ENCODE results near the gene MAN1C1. TPM values are rescaled to one million over a fixed set of nuclear protein-coding genes. Genes with fewer than 3 reads are reported as not detected.

The MAN1C1 gene
- total and polyA plus RNA-seq, 4 donors: 4.6 to 14.7 (median 13.1) TPM

- H3K4me1 ChIP-seq (ENCODE audit: control insufficient read depth in 5 of 5, insufficient read depth in 5 of 5, low read length in 5 of 5): peaks cover 0 to 6% (median 0%) of the 10 kb centered on the region in 5 donors
- peaks cover 0 to 2% (median 0%) of the 10 kb centered on the region in 3 donors for H3K27me3 ChIP-seq (ENCODE audit: control insufficient read depth in 3 of 3, insufficient read depth in 3 of 3, low read length in 2 of 3)
- DNase-seq (no peak), ATAC-seq (ENCODE audit: insufficient read depth, low FRiP score) (no peak)
- 93 to 95% methylated on average over 15 of the region's 15 CpGs for WGBS, 2 donors
- peaks cover 0 to 2% (median under 1%) of the 10 kb centered on the region in 4 donors for H3K36me3 ChIP-seq (ENCODE audit: control insufficient read depth in 4 of 4, insufficient read depth in 4 of 4, low read length in 4 of 4)
- no peak overlapping the region for H3K4me3 ChIP-seq
- TF ChIP-seq CTCF (IDR thresholded peaks at IDR 0.05; ENCODE audit: control extremely low read depth, extremely low read depth): no peak
- H3K9ac ChIP-seq (ENCODE audit: insufficient read depth in 1 of 2, low read length in 2 of 2): no peak overlapping the region
- H3K9me3 ChIP-seq (ENCODE audit: control insufficient read depth in 4 of 4, insufficient read depth in 3 of 4, low read length in 3 of 4): no peaks in the 10 kb centered on the region
- no peak overlapping the region for H3K27ac ChIP-seq (ENCODE audit: low read depth in 1 of 2, low read length in 1 of 2)
Measured at GRCh38 chr1:25758466-25759070, 142.0 kb downstream of the MAN1C1 start.

GRCh38 chr1:25760122-25760719 lies 143.6 kb downstream of the MAN1C1 start:
- Histone ChIP-seq H3K27me3 (ENCODE audit: control insufficient read depth in 3 of 3, insufficient read depth in 3 of 3, low read length in 2 of 3) (peaks cover 0 to 2% (median 0%) of the 10 kb centered on the region in 3 donors), H3K27ac (ENCODE audit: low read depth in 1 of 2, low read length in 1 of 2) (no peak overlapping the region), H3K4me3 (no peak overlapping the region), H3K36me3 (ENCODE audit: control insufficient read depth in 4 of 4, insufficient read depth in 4 of 4, low read length in 4 of 4) (peaks cover 0 to 5% (median 3%) of the 10 kb centered on the region in 4 donors), H3K4me1 (ENCODE audit: control insufficient read depth in 5 of 5, insufficient read depth in 5 of 5, low read length in 5 of 5) (no peaks in the 10 kb centered on the region), H3K9ac (ENCODE audit: insufficient read depth in 1 of 2, low read length in 2 of 2) (no peak overlapping the region), H3K9me3 (ENCODE audit: control insufficient read depth in 4 of 4, insufficient read depth in 3 of 4, low read length in 3 of 4) (no peaks in the 10 kb centered on the region)
- ATAC-seq (ENCODE audit: insufficient read depth, low FRiP score): no peak
- TF ChIP-seq CTCF (IDR thresholded peaks at IDR 0.05; ENCODE audit: control extremely low read depth, extremely low read depth): no peak
- DNase-seq: no peak
- 93 to 96% methylated on average over 11 of the region's 11 CpGs for WGBS, 2 donors

GRCh38 chr1:25760871-25761270 lies 144.3 kb downstream of the MAN1C1 start:
- WGBS, 2 donors: 82 to 93% methylated on average over 5 of the region's 5 CpGs
- Histone ChIP-seq H3K9ac (ENCODE audit: insufficient read depth in 1 of 2, low read length in 2 of 2) (no peak overlapping the region), H3K9me3 (ENCODE audit: control insufficient read depth in 4 of 4, insufficient read depth in 3 of 4, low read length in 3 of 4) (no peaks in the 10 kb centered on the region), H3K36me3 (ENCODE audit: control insufficient read depth in 4 of 4, insufficient read depth in 4 of 4, low read length in 4 of 4) (peaks cover 0 to 5% (median 3%) of the 10 kb centered on the region in 4 donors), H3K4me3 (no peak overlapping the region), H3K27ac (ENCODE audit: low read depth in 1 of 2, low read length in 1 of 2) (no peak overlapping the region), H3K27me3 (ENCODE audit: control insufficient read depth in 3 of 3, insufficient read depth in 3 of 3, low read length in 2 of 3) (peaks cover 0 to 2% (median 0%) of the 10 kb centered on the region in 3 donors), H3K4me1 (ENCODE audit: control insufficient read depth in 5 of 5, insufficient read depth in 5 of 5, low read length in 5 of 5) (peaks cover 0 to 6% (median 0%) of the 10 kb centered on the region in 5 donors)
- ATAC-seq (ENCODE audit: insufficient read depth, low FRiP score): no peak
- TF ChIP-seq CTCF (IDR thresholded peaks at IDR 0.05; ENCODE audit: control extremely low read depth, extremely low read depth): no peak
- DNase-seq: no peak
